Thyroid gland (tissue), 4 donors: Measurements from ENCODE around the gene SLC5A12.

Experiments
- CTCF ChIP-seq, 6 experiments: fragments of 200-600 bp in 3 of 6; fragments of 450-650 bp in 3 of 6; sonication (generic) in 3 of 6; IDR thresholded peaks; one replicate each; pipeline ENCODE4 v1.5.1; 2016 to 2019; ENCODE audit warnings: antibody characterized with exemption in 6 of 6, mild to moderate bottlenecking in 2 of 6, inconsistent platforms in 1 of 6, moderate library complexity in 1 of 6
- POLR2A ChIP-seq, 2 donors: fragments of 450-650 bp; IDR thresholded peaks; one replicate each; pipeline ENCODE4 v1.6.1; 2017; ENCODE audit warnings: antibody characterized with exemption in 2 of 2, mild to moderate bottlenecking in 2 of 2, moderate library complexity in 1 of 2

- no peak for TF ChIP-seq CTCF (IDR thresholded peaks at IDR 0.05)
- TF ChIP-seq POLR2A (IDR thresholded peaks at IDR 0.05), result no peak
These were observed at the start of gene SLC5A12 for GRCh38 chr11:26721948-26722475.
